GM12878 (cell line): ENCODE measurements around the gene ZDHHC11.
"Not testable (repeated sequence)": the region's sequence is repeated elsewhere in the genome, so short reads cannot be mapped to it uniquely, and the experiment has no call there.

Source experiments
- EGR1 ChIP-seq, 2 experiments: IDR thresholded peaks; 1 replicate in 1 of 2; 2 replicates in 1 of 2; pipeline ENCODE4 v1.6.1; 2011 to 2012; ENCODE audit warnings: low read depth in 2 of 2, low read length in 2 of 2, borderline replicate concordance in 1 of 2, mild to moderate bottlenecking in 1 of 2, moderate library complexity in 1 of 2
- POLR2A ChIP-seq: IDR thresholded peaks from 2 replicates; pipeline ENCODE4 v1.6.1; 2011; ENCODE audit warnings: low read depth, mild to moderate bottlenecking, low read length
- TF ChIP-seq, protein P1 (sequence below): fragments of 450-650 bp; IDR thresholded peaks from 2 replicates; pipeline ENCODE4 v1.6.1; 2016; ENCODE audit warnings: mild to moderate bottlenecking, moderate library complexity, borderline replicate concordance
- TF ChIP-seq, protein P2 (sequence below), 3 experiments: IDR thresholded peaks in 2 of 3; conservative IDR thresholded peaks in 1 of 3; 2 replicates each; pipeline ENCODE4 v1.5.1; 2011; ENCODE audit warnings: low read depth in 3 of 3, low read length in 3 of 3, mild to moderate bottlenecking in 3 of 3, control low read depth in 2 of 3, moderate library complexity in 2 of 3, inconsistent platforms in 1 of 3, mixed read lengths in 1 of 3; ENCODE audit not compliant: control insufficient read depth in 2 of 3, insufficient read depth in 1 of 3; ENCODE audit errors: extremely low read depth in 1 of 3

DNA sequence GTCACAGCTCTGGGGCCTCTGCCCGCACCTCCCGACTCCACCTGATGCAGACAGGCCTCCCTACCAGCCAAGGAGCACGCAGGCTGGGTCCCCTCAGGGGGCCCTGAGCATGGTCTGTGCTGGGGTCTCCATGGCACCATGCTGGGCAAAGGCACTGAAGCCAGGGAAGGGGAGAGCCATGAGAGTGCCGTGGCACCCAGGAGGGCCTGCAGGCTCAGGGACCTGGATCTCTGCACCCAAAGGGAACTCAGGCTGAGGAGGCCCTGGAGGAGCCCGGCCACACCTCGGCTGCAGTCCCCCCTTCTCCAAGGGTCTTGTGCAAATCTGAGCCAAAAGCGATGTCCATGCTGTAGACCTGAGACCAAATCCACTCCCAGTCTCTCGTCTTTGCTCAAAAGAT, 98.8 kb downstream of the ZDHHC11 start:
- not testable (repeated sequence) for TF ChIP-seq POLR2A; EGR1 (IDR thresholded peaks at IDR 0.05; ENCODE audit: borderline replicate concordance in 1 of 2, low read depth in 2 of 2, low read length in 2 of 2)
- TF ChIP-seq, protein P1, sequence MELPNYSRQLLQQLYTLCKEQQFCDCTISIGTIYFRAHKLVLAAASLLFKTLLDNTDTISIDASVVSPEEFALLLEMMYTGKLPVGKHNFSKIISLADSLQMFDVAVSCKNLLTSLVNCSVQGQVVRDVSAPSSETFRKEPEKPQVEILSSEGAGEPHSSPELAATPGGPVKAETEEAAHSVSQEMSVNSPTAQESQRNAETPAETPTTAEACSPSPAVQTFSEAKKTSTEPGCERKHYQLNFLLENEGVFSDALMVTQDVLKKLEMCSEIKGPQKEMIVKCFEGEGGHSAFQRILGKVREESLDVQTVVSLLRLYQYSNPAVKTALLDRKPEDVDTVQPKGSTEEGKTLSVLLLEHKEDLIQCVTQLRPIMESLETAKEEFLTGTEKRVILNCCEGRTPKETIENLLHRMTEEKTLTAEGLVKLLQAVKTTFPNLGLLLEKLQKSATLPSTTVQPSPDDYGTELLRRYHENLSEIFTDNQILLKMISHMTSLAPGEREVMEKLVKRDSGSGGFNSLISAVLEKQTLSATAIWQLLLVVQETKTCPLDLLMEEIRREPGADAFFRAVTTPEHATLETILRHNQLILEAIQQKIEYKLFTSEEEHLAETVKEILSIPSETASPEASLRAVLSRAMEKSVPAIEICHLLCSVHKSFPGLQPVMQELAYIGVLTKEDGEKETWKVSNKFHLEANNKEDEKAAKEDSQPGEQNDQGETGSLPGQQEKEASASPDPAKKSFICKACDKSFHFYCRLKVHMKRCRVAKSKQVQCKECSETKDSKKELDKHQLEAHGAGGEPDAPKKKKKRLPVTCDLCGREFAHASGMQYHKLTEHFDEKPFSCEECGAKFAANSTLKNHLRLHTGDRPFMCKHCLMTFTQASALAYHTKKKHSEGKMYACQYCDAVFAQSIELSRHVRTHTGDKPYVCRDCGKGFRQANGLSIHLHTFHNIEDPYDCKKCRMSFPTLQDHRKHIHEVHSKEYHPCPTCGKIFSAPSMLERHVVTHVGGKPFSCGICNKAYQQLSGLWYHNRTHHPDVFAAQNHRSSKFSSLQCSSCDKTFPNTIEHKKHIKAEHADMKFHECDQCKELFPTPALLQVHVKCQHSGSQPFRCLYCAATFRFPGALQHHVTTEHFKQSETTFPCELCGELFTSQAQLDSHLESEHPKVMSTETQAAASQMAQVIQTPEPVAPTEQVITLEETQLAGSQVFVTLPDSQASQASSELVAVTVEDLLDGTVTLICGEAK: not testable (repeated sequence)
- TF ChIP-seq, protein P2, sequence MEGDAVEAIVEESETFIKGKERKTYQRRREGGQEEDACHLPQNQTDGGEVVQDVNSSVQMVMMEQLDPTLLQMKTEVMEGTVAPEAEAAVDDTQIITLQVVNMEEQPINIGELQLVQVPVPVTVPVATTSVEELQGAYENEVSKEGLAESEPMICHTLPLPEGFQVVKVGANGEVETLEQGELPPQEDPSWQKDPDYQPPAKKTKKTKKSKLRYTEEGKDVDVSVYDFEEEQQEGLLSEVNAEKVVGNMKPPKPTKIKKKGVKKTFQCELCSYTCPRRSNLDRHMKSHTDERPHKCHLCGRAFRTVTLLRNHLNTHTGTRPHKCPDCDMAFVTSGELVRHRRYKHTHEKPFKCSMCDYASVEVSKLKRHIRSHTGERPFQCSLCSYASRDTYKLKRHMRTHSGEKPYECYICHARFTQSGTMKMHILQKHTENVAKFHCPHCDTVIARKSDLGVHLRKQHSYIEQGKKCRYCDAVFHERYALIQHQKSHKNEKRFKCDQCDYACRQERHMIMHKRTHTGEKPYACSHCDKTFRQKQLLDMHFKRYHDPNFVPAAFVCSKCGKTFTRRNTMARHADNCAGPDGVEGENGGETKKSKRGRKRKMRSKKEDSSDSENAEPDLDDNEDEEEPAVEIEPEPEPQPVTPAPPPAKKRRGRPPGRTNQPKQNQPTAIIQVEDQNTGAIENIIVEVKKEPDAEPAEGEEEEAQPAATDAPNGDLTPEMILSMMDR (IDR thresholded peaks at IDR 0.05 in 2 of 3, conservative IDR thresholded peaks at IDR 0.05 in 1 of 3; ENCODE audit: control insufficient read depth in 2 of 3, extremely low read depth in 1 of 3, insufficient read depth in 1 of 3, low read depth in 3 of 3, low read length in 3 of 3): not testable (repeated sequence)
